PC-3 (cell line): ENCODE measurements around the gene ONECUT3. TPM values are rescaled to one million over a fixed set of nuclear protein-coding genes. Genes with fewer than 3 reads are reported as not detected.

Source experiments
- ATAC-seq: fragments of 200-7000 bp; cut with Tn5 transposase; 2 replicates; pipeline ENCODE4 v1.9.1; 2020; ENCODE audit warnings: mild to moderate bottlenecking, moderate library complexity
- BruUV-seq: library from RNA; stranded (reverse); fragments of 400-500 nt; replicated peaks from 2 replicates; lab custom pipeline; 2021; lab: Mats Ljungman, UMichigan
- CTCF ChIA-PET: fragments of 300-600 bp; sonication (Branson Sonifier 250); formaldehyde crosslinking; loops from one replicate; lab custom pipeline; 2022; ENCODE audit warnings: antibody characterized with exemption; lab: Charles Lee
- POLR2A ChIA-PET: fragments of 300-600 bp; sonication (Branson Sonifier 250); formaldehyde crosslinking; loops from one replicate; lab custom pipeline; 2022; ENCODE audit warnings: antibody characterized with exemption; ENCODE audit not compliant: unreplicated experiment; lab: Charles Lee
- DNase-seq: peaks from one replicate; pipeline ENCODE4 v3.0.0-alpha.2; 2015
- H2AFZ ChIP-seq: fragments of 300-600 bp; sonication (generic); 2 replicates; pipeline ENCODE4 v1.6.0; 2016; ENCODE audit warnings: antibody characterized with exemption, low read length
- H3F3A ChIP-seq: fragments of 300-600 bp; sonication (generic); one replicate; pipeline ENCODE4 v1.6.0; 2017; ENCODE audit warnings: antibody characterized with exemption, low read length, control low read depth, mild to moderate bottlenecking; ENCODE audit not compliant: unreplicated experiment
- H3K27ac ChIP-seq: fragments of 300-600 bp; sonication (generic); 2 replicates; pipeline ENCODE4 v1.5.1; 2016; ENCODE audit warnings: mild to moderate bottlenecking, low read length
- H3K27me3 ChIP-seq: fragments of 300-600 bp; sonication (generic); 2 replicates; pipeline ENCODE4 v1.6.1; 2016; ENCODE audit warnings: low read length, mixed read lengths
- H3K36me3 ChIP-seq: fragments of 300-600 bp; sonication (generic); 2 replicates; pipeline ENCODE4 v1.6.1; 2016; ENCODE audit warnings: low read depth, mixed run types, low read length, mixed read lengths
- H3K4me1 ChIP-seq: fragments of 300-600 bp; sonication (generic); 2 replicates; pipeline ENCODE4 v1.5.1; 2016; ENCODE audit warnings: low read length; ENCODE audit not compliant: insufficient read depth
- H3K4me2 ChIP-seq: fragments of 300-600 bp; sonication (generic); 2 replicates; pipeline ENCODE4 v1.6.0; 2016; ENCODE audit warnings: low read length
- H3K4me3 ChIP-seq: fragments of 300-600 bp; sonication (generic); 2 replicates; pipeline ENCODE4 v1.5.1; 2016; ENCODE audit warnings: mild to moderate bottlenecking, low read length, mixed read lengths
- H3K79me2 ChIP-seq: fragments of 300-600 bp; sonication (generic); 2 replicates; pipeline ENCODE4 v1.6.1; 2017; ENCODE audit warnings: low read length, mixed read lengths
- H3K9ac ChIP-seq: fragments of 300-600 bp; sonication (generic); 2 replicates; pipeline ENCODE4 v1.6.0; 2016; ENCODE audit warnings: mild to moderate bottlenecking, low read length
- H3K9me2 ChIP-seq: fragments of 300-600 bp; sonication (generic); replicated peaks from 2 replicates; pipeline ENCODE4 v1.6.1; 2016; ENCODE audit warnings: mixed run types, low read length, mixed read lengths
- H3K9me3 ChIP-seq: fragments of 300-600 bp; sonication (generic); 2 replicates; pipeline ENCODE4 v1.6.1; 2016; ENCODE audit warnings: low read length, mixed read lengths
- H4K20me1 ChIP-seq: fragments of 300-600 bp; sonication (generic); 2 replicates; pipeline ENCODE4 v1.6.1; 2016; ENCODE audit warnings: low read length, mixed read lengths
- EZH2 ChIP-seq: fragments of 300-600 bp; sonication (generic); IDR thresholded peaks from one replicate; pipeline ENCODE4 v1.6.1; 2017; ENCODE audit warnings: antibody characterized with exemption, mild to moderate bottlenecking, low read length; ENCODE audit not compliant: unreplicated experiment
- EZH2phosphoT487 ChIP-seq: fragments of 300-600 bp; sonication (generic); IDR thresholded peaks from 2 replicates; pipeline ENCODE4 v1.6.1; 2018; ENCODE audit warnings: mild to moderate bottlenecking, antibody characterized with exemption, low read length, borderline replicate concordance
- intact Hi-C: fragments of 100-400 bp; cut with micrococcal nuclease; formaldehyde crosslinking; loops from 2 replicates; pipeline ENCODE4 v1.9.0; 2023
- total RNA-seq: library from RNA; depleted of rRNA; stranded (reverse); fragments of >200 nt; gene quantifications from 2 replicates; pipeline ENCODE4 v1.2.3, GENCODE V29; 2014
- TF ChIP-seq, protein P1 (sequence below): fragments of 300-600 bp; sonication (generic); conservative IDR thresholded peaks from 2 replicates; pipeline ENCODE4 v1.5.1; 2017; ENCODE audit warnings: antibody characterized with exemption, low read depth, mild to moderate bottlenecking, low read length

The ONECUT3 gene
- total RNA-seq, 1 experiment from 2014 or later = 1.4 TPM

DNA sequence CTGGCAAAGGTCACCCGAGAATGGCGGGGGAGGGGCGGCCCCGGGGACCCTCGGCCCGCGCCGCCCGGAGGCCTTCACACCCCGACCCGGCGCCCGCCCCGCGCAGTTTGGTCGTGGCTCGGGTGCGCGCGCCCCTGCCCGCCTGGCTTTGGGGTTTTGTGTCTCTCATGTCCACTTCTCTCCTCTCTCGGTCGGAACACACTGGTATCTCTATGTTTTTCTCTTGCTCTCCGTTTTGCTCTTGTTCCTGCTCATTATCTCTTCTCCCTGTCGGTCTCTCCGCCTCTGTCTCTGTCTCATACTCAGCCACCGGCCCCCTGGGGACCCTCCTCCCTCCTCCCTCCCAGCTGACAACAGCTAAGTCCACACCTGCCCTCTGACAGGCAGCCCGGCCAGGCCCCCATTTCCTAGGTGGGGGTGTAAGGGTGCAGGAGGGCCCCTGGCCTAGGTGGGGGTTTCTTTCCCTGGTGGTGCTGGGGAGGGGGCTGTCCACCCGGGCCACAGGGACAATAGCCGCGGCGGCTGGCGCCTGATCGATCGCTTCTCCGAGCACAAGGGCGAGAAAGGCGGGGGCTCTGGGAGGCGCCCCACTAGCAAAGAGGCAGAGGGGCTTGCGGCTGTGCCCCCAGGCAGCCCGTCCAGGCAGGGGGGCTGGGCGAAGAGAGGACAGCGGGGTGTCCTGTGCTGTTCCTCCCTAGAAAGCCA is 2.3 kb downstream of the ONECUT3 start:
- CTCF ChIA-PET = no interaction called here
- peaks cover 20% of the 10 kb centered on the region for H3K27me3 ChIP-seq
- TF ChIP-seq, protein P1, sequence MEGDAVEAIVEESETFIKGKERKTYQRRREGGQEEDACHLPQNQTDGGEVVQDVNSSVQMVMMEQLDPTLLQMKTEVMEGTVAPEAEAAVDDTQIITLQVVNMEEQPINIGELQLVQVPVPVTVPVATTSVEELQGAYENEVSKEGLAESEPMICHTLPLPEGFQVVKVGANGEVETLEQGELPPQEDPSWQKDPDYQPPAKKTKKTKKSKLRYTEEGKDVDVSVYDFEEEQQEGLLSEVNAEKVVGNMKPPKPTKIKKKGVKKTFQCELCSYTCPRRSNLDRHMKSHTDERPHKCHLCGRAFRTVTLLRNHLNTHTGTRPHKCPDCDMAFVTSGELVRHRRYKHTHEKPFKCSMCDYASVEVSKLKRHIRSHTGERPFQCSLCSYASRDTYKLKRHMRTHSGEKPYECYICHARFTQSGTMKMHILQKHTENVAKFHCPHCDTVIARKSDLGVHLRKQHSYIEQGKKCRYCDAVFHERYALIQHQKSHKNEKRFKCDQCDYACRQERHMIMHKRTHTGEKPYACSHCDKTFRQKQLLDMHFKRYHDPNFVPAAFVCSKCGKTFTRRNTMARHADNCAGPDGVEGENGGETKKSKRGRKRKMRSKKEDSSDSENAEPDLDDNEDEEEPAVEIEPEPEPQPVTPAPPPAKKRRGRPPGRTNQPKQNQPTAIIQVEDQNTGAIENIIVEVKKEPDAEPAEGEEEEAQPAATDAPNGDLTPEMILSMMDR = no peak
- TF ChIP-seq EZH2phosphoT487 (no peak), EZH2 (no peak)
- no peaks in the 10 kb centered on the region for H3F3A ChIP-seq
- no peaks in the 10 kb centered on the region for H3K36me3 ChIP-seq
- ATAC-seq (no peak), DNase-seq (no peak)
- peaks cover 34% of the 10 kb centered on the region for H3K79me2 ChIP-seq
- POLR2A ChIA-PET = no interaction called here
- BruUV-seq = TSS peak; percentile 32
- peak overlapping the region; percentile 80 for H3K4me2 ChIP-seq
- H4K20me1 ChIP-seq = peaks cover 4% of the 10 kb centered on the region; the same call in 1 of the 2 replicates
- peak overlapping the region; percentile 38; the same call in 1 of the 2 replicates for H3K9ac ChIP-seq
- H3K27ac ChIP-seq = no peak overlapping the region
- H3K9me2 ChIP-seq = no peaks in the 10 kb centered on the region
- intact Hi-C loops = no loop called here
- no peak overlapping the region for H2AFZ ChIP-seq
- H3K9me3 ChIP-seq = no peaks in the 10 kb centered on the region
- H3K4me3 ChIP-seq = peak overlapping the region; percentile 74
- H3K4me1 ChIP-seq = no peaks in the 10 kb centered on the region

DNA sequence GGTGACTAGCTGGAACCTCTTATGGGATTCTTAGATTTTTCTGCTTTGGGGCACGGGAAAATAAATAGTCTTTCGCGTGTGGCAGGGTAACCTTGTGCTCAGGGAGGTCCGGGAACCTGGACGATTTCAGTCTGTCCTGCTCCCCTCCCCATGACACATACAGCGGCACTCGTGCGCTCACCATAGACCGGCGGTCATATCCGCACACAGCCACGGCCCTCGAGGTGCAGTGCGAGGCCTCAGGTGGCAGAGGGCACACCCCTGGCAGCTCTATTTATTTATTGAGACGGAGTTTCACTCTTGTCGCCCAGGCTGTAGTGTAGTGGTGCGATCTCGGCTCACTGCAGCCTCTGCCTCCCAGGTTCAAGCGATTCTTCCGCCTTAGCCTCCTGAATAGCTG is 3.0 kb downstream of the ONECUT3 start:
- no peaks in the 10 kb centered on the region for H3F3A ChIP-seq
- no peak overlapping the region for H3K27ac ChIP-seq
- H3K9me3 ChIP-seq = no peaks in the 10 kb centered on the region
- no peaks in the 10 kb centered on the region for H3K4me1 ChIP-seq
- intact Hi-C loops = no loop called here
- H3K79me2 ChIP-seq = peaks cover 34% of the 10 kb centered on the region
- DNase-seq (peak; percentile 42), ATAC-seq (peak; percentile 10; the same call in 1 of the 2 replicates)
- H3K36me3 ChIP-seq = no peaks in the 10 kb centered on the region
- H3K27me3 ChIP-seq = peaks cover 20% of the 10 kb centered on the region
- H3K4me3 ChIP-seq = peak overlapping the region; percentile 74
- no TSS peak for BruUV-seq
- CTCF ChIA-PET = no interaction called here
- POLR2A ChIA-PET = no interaction called here
- H4K20me1 ChIP-seq = peaks cover 4% of the 10 kb centered on the region; the same call in 1 of the 2 replicates
- H3K4me2 ChIP-seq = peak overlapping the region; percentile 80
- H2AFZ ChIP-seq = no peak overlapping the region
- TF ChIP-seq EZH2 = no peak
- TF ChIP-seq, protein P1 = no peak
- TF ChIP-seq EZH2phosphoT487 = no peak
- H3K9me2 ChIP-seq = no peaks in the 10 kb centered on the region
- peak overlapping the region; percentile 38; the same call in 1 of the 2 replicates for H3K9ac ChIP-seq
